SJSA1 (cell line): ENCODE results near the gene MLLT6. TPM values are rescaled to one million over a fixed set of nuclear protein-coding genes. Genes with fewer than 3 reads are reported as not detected.

Source experiments
- DNase-seq, 2 experiments: peaks; one replicate each; pipeline ENCODE4 v3.0.0-alpha.2; 2015 to 2020; ENCODE audit warnings: low spot score in 2 of 2, low read depth in 1 of 2
- H3K27ac ChIP-seq: fragments of 250-450 bp; sonication (Bioruptor Pico); 2 replicates; pipeline ENCODE4 v1.5.1; 2020; ENCODE audit warnings: mild to moderate bottlenecking, moderate library complexity
- H3K27me3 ChIP-seq: fragments of 250-450 bp; sonication (Bioruptor Pico); replicated peaks from 2 replicates; pipeline ENCODE4 v1.5.1; 2020; ENCODE audit warnings: mild to moderate bottlenecking, moderate library complexity
- H3K36me3 ChIP-seq: fragments of 250-450 bp; sonication (Bioruptor Pico); 2 replicates; pipeline ENCODE4 v1.5.1; 2020; ENCODE audit warnings: mild to moderate bottlenecking
- H3K4me1 ChIP-seq: fragments of 250-450 bp; sonication (Bioruptor Pico); replicated peaks from 2 replicates; pipeline ENCODE4 v1.6.1; 2021; ENCODE audit warnings: mild to moderate bottlenecking
- H3K4me3 ChIP-seq: fragments of 250-450 bp; sonication (Bioruptor Pico); 2 replicates; pipeline ENCODE4 v1.5.1; 2020; ENCODE audit warnings: mild to moderate bottlenecking
- H3K9me3 ChIP-seq: fragments of 250-450 bp; sonication (Bioruptor Pico); replicated peaks from 2 replicates; pipeline ENCODE4 v1.5.1; 2020; ENCODE audit warnings: mild to moderate bottlenecking
- total RNA-seq: library from RNA; depleted of rRNA; stranded (reverse); fragments of >200 nt; shearing (Covaris generic); gene quantifications from 2 replicates; pipeline ENCODE4 v1.2.3, GENCODE V29; 2014

The MLLT6 gene
- total RNA-seq, 1 experiment from 2014 or later = 11.7 TPM

DNA sequence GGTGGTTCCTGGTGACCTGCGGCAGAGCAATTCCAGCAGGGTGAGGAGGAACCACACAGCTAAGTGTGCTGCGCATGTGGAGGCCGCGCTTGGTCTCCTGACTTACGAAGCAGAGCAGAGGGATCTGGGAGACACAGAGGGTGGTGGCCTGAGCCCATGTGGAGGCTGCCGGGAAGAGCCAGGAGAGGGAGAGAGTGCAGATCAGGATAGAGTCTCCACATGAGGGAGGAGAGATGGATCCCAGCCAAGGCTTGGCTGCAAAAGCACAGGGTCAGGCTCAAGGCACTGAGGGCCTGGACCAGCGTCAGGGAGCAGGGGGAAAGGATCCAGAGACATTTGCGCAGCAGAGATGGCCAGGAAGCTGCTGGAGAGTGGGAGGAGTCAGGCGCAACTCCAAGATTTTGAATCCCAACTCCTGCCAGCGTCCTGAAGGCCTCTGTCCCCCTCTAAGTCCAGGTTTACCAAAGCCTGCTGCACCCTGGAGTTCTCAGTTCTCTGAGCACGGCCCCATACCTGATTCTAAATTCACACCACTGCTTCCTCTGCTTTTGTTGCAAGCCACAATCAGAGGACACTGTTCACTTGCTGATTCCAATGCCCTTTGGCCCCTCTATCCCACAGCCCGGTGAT lies 11.3 kb upstream of the MLLT6 start:
- Histone ChIP-seq H3K9me3 (no peaks in the 10 kb centered on the region), H3K4me3 (no peak overlapping the region), H3K27me3 (no peaks in the 10 kb centered on the region), H3K27ac (no peak overlapping the region), H3K4me1 (no peaks in the 10 kb centered on the region), H3K36me3 (no peaks in the 10 kb centered on the region)
- DNase-seq = no peak

DNA sequence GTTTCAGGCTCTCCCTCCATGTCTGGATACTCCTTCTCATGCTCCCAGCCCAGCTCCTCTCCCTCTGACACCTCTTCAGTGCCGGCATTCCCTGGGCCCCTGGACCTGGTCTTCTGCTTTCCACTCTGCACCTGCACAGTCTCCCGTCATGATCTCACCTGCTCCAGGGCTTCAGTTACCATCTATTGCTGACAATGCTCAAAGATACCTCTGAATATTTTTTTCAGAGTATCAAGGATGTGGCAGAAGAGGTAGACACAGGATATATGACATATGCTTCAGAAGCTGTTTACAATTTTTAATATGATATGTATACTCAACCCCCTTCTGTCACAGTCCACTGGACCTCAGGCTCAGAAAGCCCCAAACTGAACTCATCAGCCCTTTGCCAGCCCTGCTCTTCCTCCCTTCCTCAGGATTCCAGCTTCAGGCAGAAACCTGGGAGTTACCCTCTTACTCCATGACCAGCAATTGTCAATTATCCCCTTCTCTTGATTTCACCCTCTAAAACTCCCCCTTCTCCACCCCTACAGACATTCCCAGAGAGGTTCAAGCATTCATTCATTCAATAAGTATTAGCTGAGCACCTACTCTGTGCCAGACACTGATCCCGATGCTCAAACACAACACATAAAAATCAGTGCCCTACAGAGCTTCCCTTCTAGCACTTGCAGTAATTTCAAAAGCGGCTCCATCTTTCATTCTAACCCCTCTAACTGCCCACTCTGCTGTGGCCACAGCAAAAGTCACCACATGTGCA lies 7.8 kb upstream of the MLLT6 start:
- no peaks in the 10 kb centered on the region for H3K27me3 ChIP-seq
- no peak for DNase-seq
- no peaks in the 10 kb centered on the region for H3K9me3 ChIP-seq
- H3K4me1 ChIP-seq = peaks cover 10% of the 10 kb centered on the region
- no peak overlapping the region for H3K27ac ChIP-seq
- no peaks in the 10 kb centered on the region for H3K36me3 ChIP-seq
- H3K4me3 ChIP-seq = no peak overlapping the region

DNA sequence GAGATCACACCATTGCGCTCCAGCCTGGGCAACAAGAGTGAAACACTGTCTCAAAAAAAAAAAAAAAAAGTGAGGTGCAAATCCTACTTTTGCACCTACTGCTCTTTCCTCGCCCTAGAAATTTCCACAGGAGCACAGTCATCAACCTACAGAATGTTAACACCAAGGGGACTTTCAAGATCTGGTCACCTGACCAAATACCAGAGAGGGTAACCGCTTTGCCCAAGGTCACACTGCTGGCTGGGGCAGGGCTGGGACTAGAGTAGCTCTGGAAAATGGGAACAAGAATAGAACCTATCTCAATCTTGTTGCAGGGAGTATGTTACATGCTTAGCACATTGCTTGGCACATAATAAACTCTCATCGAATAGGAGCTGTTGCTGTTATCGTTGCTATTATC lies 6.3 kb upstream of the MLLT6 start:
- DNase-seq = no peak
- Histone ChIP-seq H3K27ac (no peak overlapping the region), H3K27me3 (no peaks in the 10 kb centered on the region), H3K4me1 (peaks cover 20% of the 10 kb centered on the region), H3K4me3 (no peak overlapping the region), H3K36me3 (no peaks in the 10 kb centered on the region), H3K9me3 (no peaks in the 10 kb centered on the region)

DNA sequence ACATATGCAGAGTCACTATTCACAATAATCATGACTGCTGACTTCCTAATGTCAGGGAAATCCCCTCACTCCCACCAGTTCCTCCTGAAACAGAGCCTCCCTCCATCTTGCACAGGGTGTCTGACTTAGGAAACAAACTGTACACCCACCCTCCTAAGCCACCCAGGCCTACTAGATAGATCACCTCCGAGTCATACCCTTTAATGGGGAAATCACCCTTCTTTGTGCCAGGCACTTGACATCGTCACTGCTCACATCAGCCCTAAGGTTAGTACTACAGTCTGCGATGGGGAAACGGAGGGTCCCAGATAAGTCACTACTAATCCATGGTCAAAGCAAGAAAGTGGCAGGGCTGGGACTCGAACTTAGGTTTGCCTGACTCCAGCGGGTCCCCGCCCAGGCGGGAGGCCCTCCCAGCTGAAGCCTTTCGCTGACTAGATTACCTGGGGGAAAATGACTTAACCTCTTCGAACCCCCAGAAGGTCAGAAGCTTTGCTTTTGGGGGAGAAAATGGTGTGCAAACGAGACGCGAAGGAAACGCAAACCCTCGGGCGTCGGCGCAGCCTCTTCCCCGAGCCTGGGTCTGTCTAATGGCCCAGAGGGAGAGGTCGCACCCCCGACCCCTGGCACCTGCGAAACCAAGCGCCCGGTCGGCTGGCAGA lies 3.4 kb upstream of the MLLT6 start:
- H3K27ac ChIP-seq = peak overlapping the region; percentile 22; the same call in 1 of the 2 replicates

DNA sequence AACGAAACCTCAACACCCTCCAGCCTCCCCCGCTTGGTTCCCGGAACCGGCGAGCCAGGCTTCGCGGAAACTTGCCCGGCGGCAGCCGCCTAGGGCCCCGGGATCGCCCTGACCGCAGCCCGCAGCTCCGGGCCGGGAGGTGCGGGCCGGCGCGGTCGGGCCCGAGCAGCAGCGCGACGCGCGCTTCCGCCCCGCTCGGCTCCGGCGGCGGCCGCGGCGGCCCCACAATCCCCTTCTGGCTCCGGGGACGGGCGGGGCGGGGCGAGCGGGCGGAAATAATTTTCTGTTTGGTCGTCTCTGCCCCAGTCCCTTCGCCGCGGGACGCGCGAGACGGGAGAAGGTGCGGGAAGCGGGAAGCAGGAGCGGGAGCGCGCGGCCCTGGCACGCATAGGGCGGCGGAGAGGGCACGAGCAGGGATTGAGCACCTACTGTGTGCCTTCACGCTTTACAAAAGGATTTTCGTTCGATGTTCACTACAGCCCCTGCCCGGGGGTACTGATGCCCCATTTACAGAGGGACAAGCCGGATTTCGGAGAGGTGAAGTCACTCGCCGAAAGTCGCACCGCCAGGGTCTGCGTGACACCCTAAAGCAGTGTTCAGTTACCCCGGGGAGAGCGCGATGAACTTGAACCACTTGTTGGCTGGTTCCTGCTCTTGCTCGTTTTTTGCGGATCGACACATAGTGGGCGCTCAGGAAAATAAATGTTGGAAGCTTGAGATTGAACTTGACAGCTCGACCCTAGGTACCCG lies 2.7 kb upstream of the MLLT6 start:
- Histone ChIP-seq H3K27ac (peak overlapping the region; percentile 60), H3K4me1 (peaks cover 39% of the 10 kb centered on the region), H3K4me3 (peak overlapping the region; percentile 60), H3K27me3 (no peaks in the 10 kb centered on the region), H3K9me3 (no peaks in the 10 kb centered on the region; the same call in 1 of the 2 replicates), H3K36me3 (peaks cover 3% of the 10 kb centered on the region; the same call in 1 of the 2 replicates)
- peak; percentile 83 to 88 for DNase-seq

More for the DNA sequence above, 3.4 kb upstream of the MLLT6 start:
- Histone ChIP-seq H3K9me3 (no peaks in the 10 kb centered on the region; the same call in 1 of the 2 replicates), H3K36me3 (peaks cover 3% of the 10 kb centered on the region; the same call in 1 of the 2 replicates), H3K27me3 (no peaks in the 10 kb centered on the region), H3K4me3 (peak overlapping the region; percentile 60), H3K4me1 (peaks cover 37% of the 10 kb centered on the region)
- DNase-seq = peak in 1 of 2 experiments; percentile 67

DNA sequence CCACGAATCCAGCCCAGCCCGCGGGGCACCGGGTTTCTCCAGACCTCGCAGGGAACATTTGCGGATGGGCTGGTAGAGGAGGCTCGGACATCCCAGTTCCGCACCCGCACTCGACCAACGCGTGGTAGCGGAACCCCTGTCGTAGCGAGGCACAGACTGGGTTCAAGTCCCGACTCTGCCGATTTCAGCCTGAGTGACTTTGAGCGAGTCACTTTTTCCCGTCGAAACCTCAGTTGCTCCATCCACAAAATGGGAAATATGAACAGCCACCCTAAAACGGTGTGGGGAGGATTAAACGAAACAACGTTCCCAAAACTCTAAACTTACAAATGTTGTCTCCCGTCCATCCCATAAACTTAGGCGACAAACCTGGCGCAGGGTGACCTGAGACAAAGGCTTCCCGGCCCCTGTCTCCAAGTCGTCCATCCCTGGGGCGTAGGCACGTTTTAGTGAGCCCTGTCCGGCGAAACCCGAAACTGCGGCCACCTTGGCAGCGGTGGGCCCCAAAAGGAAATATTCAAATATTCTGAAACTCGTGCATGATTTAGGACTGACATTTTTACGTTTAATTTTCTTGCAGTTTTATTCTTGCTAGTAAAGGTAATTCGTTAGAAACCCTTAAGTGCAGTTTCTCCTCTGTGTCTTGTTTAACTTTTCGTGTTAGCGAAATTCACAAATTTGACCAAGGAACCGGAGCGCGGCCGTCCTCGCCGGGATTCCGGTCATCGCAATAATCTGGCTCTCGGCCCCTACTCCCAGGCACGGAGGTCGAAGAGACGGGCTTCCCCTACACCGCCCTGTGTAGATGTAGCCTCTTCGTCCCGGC lies 1.9 kb upstream of the MLLT6 start:
- no peaks in the 10 kb centered on the region; the same call in 1 of the 2 replicates for H3K9me3 ChIP-seq

DNA sequence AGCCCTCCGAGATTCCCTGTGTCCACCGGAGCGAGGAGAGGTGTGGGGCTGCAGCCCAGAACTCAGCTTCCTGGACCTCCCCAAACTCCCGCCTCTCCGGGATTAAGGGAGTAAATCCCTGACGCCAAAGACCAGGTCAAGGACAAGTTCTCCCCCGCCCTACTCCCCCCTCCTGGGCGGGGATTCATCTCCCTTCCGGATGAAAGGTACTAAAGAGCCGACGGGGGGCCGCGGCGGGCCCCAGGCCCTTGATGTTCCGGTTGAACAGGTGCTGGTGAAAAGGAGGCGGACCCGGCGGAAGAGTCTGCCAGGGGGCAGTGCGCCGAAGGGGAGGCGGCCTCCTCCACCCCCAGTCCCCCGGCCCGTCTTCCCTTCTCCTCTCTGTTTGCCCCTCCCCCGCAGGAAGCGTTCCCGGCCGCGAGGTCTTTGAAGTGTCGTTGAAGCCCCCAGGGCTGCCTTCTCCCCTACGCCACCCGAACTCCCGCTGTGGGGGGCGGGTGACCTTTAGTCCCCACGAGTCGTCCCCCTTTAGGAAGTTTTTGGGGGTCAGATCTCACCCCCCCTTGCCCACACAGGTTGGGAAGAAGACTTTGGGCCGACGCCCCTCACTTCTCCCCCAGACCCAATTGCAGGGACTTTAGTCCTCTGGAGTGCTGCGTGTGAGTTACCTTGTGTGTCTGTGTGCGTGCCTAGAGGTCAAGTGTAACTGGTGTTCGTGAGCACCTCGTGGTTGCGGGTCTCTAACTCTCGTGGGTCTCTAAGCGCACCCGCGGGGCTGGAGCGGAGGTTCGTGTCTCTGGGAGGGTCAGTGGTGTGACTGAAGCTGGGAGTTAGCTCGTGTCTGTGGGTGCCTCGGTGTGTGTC lies 1.1 kb upstream of the MLLT6 start:
- peak overlapping the region; percentile 88 for H3K27ac ChIP-seq
- DNase-seq = no peak
- no peaks in the 10 kb centered on the region for H3K27me3 ChIP-seq
- no peaks in the 10 kb centered on the region; the same call in 1 of the 2 replicates for H3K9me3 ChIP-seq
- peaks cover 5% of the 10 kb centered on the region for H3K36me3 ChIP-seq
- peak overlapping the region; percentile 84 for H3K4me3 ChIP-seq
- H3K4me1 ChIP-seq = peaks cover 39% of the 10 kb centered on the region

More for the DNA sequence above, 1.9 kb upstream of the MLLT6 start:
- H3K36me3 ChIP-seq = peaks cover 3% of the 10 kb centered on the region; the same call in 1 of the 2 replicates
- DNase-seq = no peak
- peaks cover 39% of the 10 kb centered on the region for H3K4me1 ChIP-seq
- peak overlapping the region; percentile 60 for H3K4me3 ChIP-seq
- peak overlapping the region; percentile 60 for H3K27ac ChIP-seq
- no peaks in the 10 kb centered on the region for H3K27me3 ChIP-seq

DNA sequence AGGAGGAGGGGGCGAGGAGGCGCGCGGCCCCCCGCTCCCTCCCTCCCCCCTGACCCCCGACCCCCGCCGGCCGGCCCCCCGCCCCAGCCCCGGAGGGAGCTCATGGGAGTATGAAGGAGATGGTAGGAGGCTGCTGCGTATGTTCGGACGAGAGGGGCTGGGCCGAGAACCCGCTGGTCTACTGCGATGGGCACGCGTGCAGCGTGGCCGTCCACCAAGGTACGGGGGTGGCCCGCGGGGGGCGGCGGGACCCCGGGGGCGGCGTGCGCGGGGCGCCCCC lies 390 bp downstream of the MLLT6 start:
- Histone ChIP-seq H3K36me3 (peaks cover 14% of the 10 kb centered on the region), H3K4me3 (peak overlapping the region; percentile 84), H3K9me3 (no peaks in the 10 kb centered on the region; the same call in 1 of the 2 replicates), H3K27ac (no peak overlapping the region), H3K4me1 (peaks cover 39% of the 10 kb centered on the region), H3K27me3 (no peaks in the 10 kb centered on the region)
- no peak for DNase-seq

DNA sequence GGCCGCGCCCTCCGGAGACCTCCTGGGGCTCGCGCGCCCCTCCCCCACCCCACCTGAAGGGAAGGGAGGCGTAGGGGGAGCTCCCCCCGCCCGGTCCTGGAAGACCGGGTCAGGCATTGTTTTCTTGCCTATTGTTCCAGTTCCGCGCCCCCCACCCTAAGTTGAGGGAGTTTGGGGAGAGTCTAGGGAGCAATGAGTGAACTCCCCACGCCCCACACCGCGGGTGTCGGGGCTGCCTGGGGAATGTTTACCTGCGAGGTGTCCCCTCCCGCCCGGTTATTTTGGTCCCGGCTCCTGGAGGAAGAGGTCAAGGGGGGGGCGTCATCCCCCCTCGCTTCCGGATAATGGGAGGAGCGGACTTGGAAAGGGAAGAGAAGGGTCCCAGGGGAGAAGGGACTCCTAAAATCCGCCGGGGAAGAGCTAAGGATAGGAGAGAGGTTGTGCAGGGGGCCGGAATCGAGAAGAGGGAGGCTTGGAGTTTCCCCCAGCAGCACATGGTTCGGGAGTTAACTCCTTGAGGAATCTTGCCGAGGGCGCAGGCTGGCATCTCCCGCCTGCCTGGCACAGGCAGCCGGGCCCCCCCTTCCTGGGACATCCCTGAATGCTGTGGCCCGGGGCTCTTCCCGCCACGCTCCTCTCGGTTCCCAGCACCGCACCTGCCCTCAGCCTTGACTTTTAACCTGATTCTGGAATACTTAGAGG lies 881 bp downstream of the MLLT6 start:
- no peak overlapping the region for H3K27ac ChIP-seq
- H3K4me1 ChIP-seq = peaks cover 39% of the 10 kb centered on the region
- peak in 1 of 2 experiments; percentile 51 for DNase-seq

DNA sequence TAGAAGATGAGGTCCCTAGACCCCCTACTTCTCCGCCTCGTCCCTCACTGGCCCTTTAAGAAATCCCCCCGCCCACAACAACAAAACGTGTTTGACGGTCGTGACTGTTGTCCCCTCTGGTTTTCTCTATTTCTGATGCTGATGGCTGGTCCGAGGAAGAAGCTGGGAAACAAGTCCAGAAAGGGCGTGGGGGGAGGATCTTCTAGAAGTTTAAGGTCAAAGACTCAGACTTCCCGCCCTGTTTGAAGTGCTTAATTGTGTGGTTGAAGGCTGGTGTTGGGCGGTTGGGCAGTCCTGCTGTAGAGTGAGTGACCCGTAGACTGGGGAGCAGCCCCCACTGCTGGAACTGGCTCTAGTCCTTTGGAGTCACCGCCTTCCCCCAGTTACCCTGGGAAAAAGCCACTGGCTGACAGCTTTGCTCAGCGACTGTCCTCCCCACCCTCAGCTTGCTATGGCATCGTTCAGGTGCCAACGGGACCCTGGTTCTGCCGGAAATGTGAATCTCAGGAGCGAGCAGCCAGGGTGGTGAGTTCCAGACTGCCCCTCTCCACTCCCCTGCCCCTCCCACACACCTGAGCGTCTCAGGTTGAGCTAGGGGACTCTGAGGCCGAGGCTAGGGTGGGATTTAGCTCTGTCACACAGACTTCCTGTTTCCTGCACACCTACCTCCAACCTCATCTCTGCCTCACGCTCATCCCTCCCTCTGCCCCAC lies 1.6 kb downstream of the MLLT6 start:
- peak overlapping the region; percentile 84 for H3K4me3 ChIP-seq
- H3K4me1 ChIP-seq = peaks cover 32% of the 10 kb centered on the region
- peaks cover 14% of the 10 kb centered on the region for H3K36me3 ChIP-seq
- H3K27me3 ChIP-seq = no peaks in the 10 kb centered on the region
- no peak overlapping the region for H3K27ac ChIP-seq
- DNase-seq = no peak
- no peaks in the 10 kb centered on the region; the same call in 1 of the 2 replicates for H3K9me3 ChIP-seq

More for the DNA sequence above, 881 bp downstream of the MLLT6 start:
- Histone ChIP-seq H3K36me3 (peaks cover 14% of the 10 kb centered on the region), H3K4me3 (peak overlapping the region; percentile 84), H3K9me3 (no peaks in the 10 kb centered on the region; the same call in 1 of the 2 replicates), H3K27me3 (no peaks in the 10 kb centered on the region)

DNA sequence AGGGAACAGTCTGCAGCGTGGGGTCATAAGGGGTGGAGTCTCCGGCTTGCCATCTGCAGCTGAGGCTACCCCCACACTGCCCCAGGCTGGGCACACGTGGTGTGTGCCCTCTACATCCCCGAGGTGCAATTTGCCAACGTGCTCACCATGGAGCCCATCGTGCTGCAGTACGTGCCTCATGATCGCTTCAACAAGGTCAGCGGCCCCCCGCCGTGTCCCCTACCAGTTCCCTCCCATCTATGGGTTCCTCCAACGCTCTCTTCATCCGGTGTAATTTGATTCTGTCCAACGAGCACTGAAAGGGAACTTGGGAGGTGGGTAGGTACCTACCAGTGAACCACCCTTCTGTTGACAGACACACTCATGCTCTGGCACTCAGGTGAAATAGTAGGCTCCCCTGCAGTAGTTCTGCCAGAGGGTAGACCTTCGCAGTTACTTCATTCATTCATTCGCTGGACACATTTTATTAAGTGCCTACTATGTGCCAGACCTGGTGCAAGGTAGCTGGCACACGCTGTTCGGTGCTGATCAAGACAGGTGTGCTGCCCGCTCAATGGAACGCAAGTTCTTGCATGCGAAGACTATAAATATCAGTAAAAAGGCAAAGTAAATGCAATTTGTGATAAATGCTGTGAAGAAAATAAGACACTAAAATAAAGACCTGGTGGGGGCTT lies 2.7 kb downstream of the MLLT6 start:
- no peak overlapping the region for H3K4me3 ChIP-seq
- no peak for DNase-seq
- no peaks in the 10 kb centered on the region for H3K27me3 ChIP-seq
- H3K27ac ChIP-seq = no peak overlapping the region
- H3K4me1 ChIP-seq = peaks cover 24% of the 10 kb centered on the region
- H3K9me3 ChIP-seq = no peaks in the 10 kb centered on the region; the same call in 1 of the 2 replicates
- peaks cover 19% of the 10 kb centered on the region for H3K36me3 ChIP-seq
